ENCODE data around the gene ATP5IF1. TPM values are rescaled to one million over a fixed set of nuclear protein-coding genes. Genes with fewer than 3 reads are reported as not detected.

ATP5IF1 gene
- polyA plus RNA-seq, 1 donor from 2014 or later, result 446 TPM

GRCh38 chr1:28209700-28210099 is 26.2 kb upstream of the ATP5IF1 start:
- no peaks in the 10 kb centered on the region for H3K9me3 Mint-ChIP-seq
- peaks cover 0 to 7% (median 2%) of the 10 kb centered on the region in 3 donors for H3K4me1 Mint-ChIP-seq
- peaks cover 1% of the 10 kb centered on the region for H3K36me3 Mint-ChIP-seq
- H3K4me3 Mint-ChIP-seq, result no peak overlapping the region
- H3K27ac Mint-ChIP-seq, result no peak overlapping the region
- no peaks in the 10 kb centered on the region for H3K27me3 Mint-ChIP-seq

- no peaks in the 10 kb centered on the region for H3K27me3 Mint-ChIP-seq
- H3K36me3 Mint-ChIP-seq, result peaks cover 1% of the 10 kb centered on the region
- peaks cover 0 to 7% (median 2%) of the 10 kb centered on the region in 3 donors for H3K4me1 Mint-ChIP-seq
- no peak overlapping the region for H3K27ac Mint-ChIP-seq
- no peak overlapping the region for H3K4me3 Mint-ChIP-seq
- H3K9me3 Mint-ChIP-seq, result no peaks in the 10 kb centered on the region
These were observed 22.6 kb upstream of the ATP5IF1 start for GRCh38 chr1:28213315-28213714.

GRCh38 chr1:28229089-28229488 is 6.8 kb upstream of the ATP5IF1 start:
- Mint-ChIP-seq H3K4me1 (peaks cover 16 to 19% (median 18%) of the 10 kb centered on the region in 3 donors), H3K36me3 (peaks cover 2% of the 10 kb centered on the region), H3K27me3 (no peaks in the 10 kb centered on the region), H3K4me3 (peak overlapping the region in 1 of 4 donors; percentile 43), H3K27ac (no peak overlapping the region), H3K9me3 (no peaks in the 10 kb centered on the region)

GRCh38 chr1:28229996-28230395 is 5.9 kb upstream of the ATP5IF1 start:
- peaks cover 16 to 19% (median 18%) of the 10 kb centered on the region in 3 donors for H3K4me1 Mint-ChIP-seq
- no peaks in the 10 kb centered on the region for H3K27me3 Mint-ChIP-seq
- peak overlapping the region in 1 of 3 donors; percentile 78 for H3K27ac Mint-ChIP-seq
- peak overlapping the region in 1 of 4 donors; percentile 65 for H3K4me3 Mint-ChIP-seq
- no peaks in the 10 kb centered on the region for H3K9me3 Mint-ChIP-seq
- H3K36me3 Mint-ChIP-seq, result peaks cover 2% of the 10 kb centered on the region

GRCh38 chr1:28232558-28233263 is 3.2 kb upstream of the ATP5IF1 start, which contains the start of gene DNAJC8:
DNAJC8 (minus strand) TSS chr1:28233029; CDS start chr1:28232998, 31 bp downstream.
- Mint-ChIP-seq H3K27ac (peak within 1 kb of the TSS; percentile 89 to 99 (median 99)), H3K27me3 (no peaks in the 10 kb centered on the region), H3K4me1 (peaks cover 16 to 19% (median 18%) of the 10 kb centered on the region in 3 donors), H3K9me3 (no peaks in the 10 kb centered on the region), H3K36me3 (no peaks in the 10 kb centered on the region), H3K4me3 (peak within 1 kb of the TSS; percentile 95 to 100 (median 98))

GRCh38 chr1:28233264-28233606 is 2.7 kb upstream of the ATP5IF1 start:
- peaks cover 16 to 19% (median 18%) of the 10 kb centered on the region in 3 donors for H3K4me1 Mint-ChIP-seq
- no peaks in the 10 kb centered on the region for H3K27me3 Mint-ChIP-seq
- no peaks in the 10 kb centered on the region for H3K36me3 Mint-ChIP-seq
- H3K9me3 Mint-ChIP-seq, result no peaks in the 10 kb centered on the region
- H3K27ac Mint-ChIP-seq, result peak overlapping the region; percentile 39 to 99 (median 89)
- H3K4me3 Mint-ChIP-seq, result peak overlapping the region; percentile 30 to 99 (median 69)

GRCh38 chr1:28236656-28237322 is 865 bp downstream of the ATP5IF1 start:
- Mint-ChIP-seq H3K4me1 (peaks cover 9 to 14% (median 12%) of the 10 kb centered on the region in 3 donors), H3K27me3 (no peaks in the 10 kb centered on the region), H3K36me3 (no peaks in the 10 kb centered on the region), H3K4me3 (no peak overlapping the region), H3K27ac (no peak overlapping the region), H3K9me3 (no peaks in the 10 kb centered on the region)

- no peaks in the 10 kb centered on the region for H3K27me3 Mint-ChIP-seq
- H3K36me3 Mint-ChIP-seq, result no peaks in the 10 kb centered on the region
- H3K9me3 Mint-ChIP-seq, result no peaks in the 10 kb centered on the region
- H3K4me1 Mint-ChIP-seq, result peaks cover 8 to 14% (median 8%) of the 10 kb centered on the region in 3 donors
- peak overlapping the region in 1 of 4 donors; percentile 19 for H3K4me3 Mint-ChIP-seq
- no peak overlapping the region for H3K27ac Mint-ChIP-seq
These were observed 3.1 kb downstream of the ATP5IF1 start for GRCh38 chr1:28239004-28239403.

GRCh38 chr1:28240024-28240423 is 4.1 kb downstream of the ATP5IF1 start:
- no peaks in the 10 kb centered on the region for H3K9me3 Mint-ChIP-seq
- H3K27ac Mint-ChIP-seq, result no peak overlapping the region
- peaks cover 16 to 22% (median 17%) of the 10 kb centered on the region in 3 donors for H3K4me1 Mint-ChIP-seq
- H3K4me3 Mint-ChIP-seq, result no peak overlapping the region
- peaks cover 2% of the 10 kb centered on the region for H3K36me3 Mint-ChIP-seq
- H3K27me3 Mint-ChIP-seq, result no peaks in the 10 kb centered on the region

GRCh38 chr1:28241638-28242241 is 5.8 kb downstream of the ATP5IF1 start:
- peaks cover 21 to 26% (median 22%) of the 10 kb centered on the region in 3 donors for H3K4me1 Mint-ChIP-seq
- H3K4me3 Mint-ChIP-seq, result peak overlapping the region in 1 of 4 donors; percentile 9
- H3K9me3 Mint-ChIP-seq, result no peaks in the 10 kb centered on the region
- H3K27me3 Mint-ChIP-seq, result no peaks in the 10 kb centered on the region
- H3K27ac Mint-ChIP-seq, result no peak overlapping the region
- peaks cover 2% of the 10 kb centered on the region for H3K36me3 Mint-ChIP-seq

GRCh38 chr1:28243685-28244311 is 7.9 kb downstream of the ATP5IF1 start:
- Mint-ChIP-seq H3K9me3 (no peaks in the 10 kb centered on the region), H3K4me3 (peak overlapping the region; percentile 74 to 93 (median 88)), H3K36me3 (peaks cover 2% of the 10 kb centered on the region), H3K27ac (peak overlapping the region; percentile 90 to 96 (median 95)), H3K4me1 (peaks cover 36 to 39% (median 38%) of the 10 kb centered on the region in 3 donors), H3K27me3 (no peaks in the 10 kb centered on the region)

- H3K9me3 Mint-ChIP-seq, result no peaks in the 10 kb centered on the region
- peak overlapping the region; percentile 90 to 96 (median 95) for H3K27ac Mint-ChIP-seq
- peaks cover 38 to 41% (median 40%) of the 10 kb centered on the region in 3 donors for H3K4me1 Mint-ChIP-seq
- peaks cover 2% of the 10 kb centered on the region for H3K36me3 Mint-ChIP-seq
- peak overlapping the region; percentile 74 to 93 (median 88) for H3K4me3 Mint-ChIP-seq
- no peaks in the 10 kb centered on the region for H3K27me3 Mint-ChIP-seq
These were observed 8.8 kb downstream of the ATP5IF1 start for GRCh38 chr1:28244549-28245251.

GRCh38 chr1:28246427-28246832 is 10.5 kb downstream of the ATP5IF1 start:
- H3K4me1 Mint-ChIP-seq, result peaks cover 38 to 42% (median 40%) of the 10 kb centered on the region in 3 donors
- H3K4me3 Mint-ChIP-seq, result peak overlapping the region; percentile 90 to 100 (median 96)
- no peaks in the 10 kb centered on the region for H3K9me3 Mint-ChIP-seq
- no peaks in the 10 kb centered on the region for H3K27me3 Mint-ChIP-seq
- H3K27ac Mint-ChIP-seq, result peak overlapping the region; percentile 89 to 98 (median 95)
- H3K36me3 Mint-ChIP-seq, result peaks cover 2% of the 10 kb centered on the region

GRCh38 chr1:28247612-28248272 is 11.8 kb downstream of the ATP5IF1 start:
- Mint-ChIP-seq H3K27me3 (no peaks in the 10 kb centered on the region), H3K4me3 (peak overlapping the region; percentile 90 to 100 (median 96)), H3K27ac (peak overlapping the region; percentile 89 to 98 (median 95)), H3K4me1 (peaks cover 38 to 41% (median 40%) of the 10 kb centered on the region in 3 donors), H3K36me3 (peaks cover 2% of the 10 kb centered on the region), H3K9me3 (no peaks in the 10 kb centered on the region)
